PC-3 (cell line): ENCODE data around the gene CTNNA3.

Experiments
- EZH2 ChIP-seq: fragments of 300-600 bp; sonication (generic); IDR thresholded peaks from one replicate; pipeline ENCODE4 v1.6.1; 2017; ENCODE audit warnings: antibody characterized with exemption, mild to moderate bottlenecking, low read length; ENCODE audit not compliant: unreplicated experiment
- EZH2phosphoT487 ChIP-seq: fragments of 300-600 bp; sonication (generic); IDR thresholded peaks from 2 replicates; pipeline ENCODE4 v1.6.1; 2018; ENCODE audit warnings: mild to moderate bottlenecking, antibody characterized with exemption, low read length, borderline replicate concordance
- TF ChIP-seq, protein P1 (sequence below): fragments of 300-600 bp; sonication (generic); conservative IDR thresholded peaks from 2 replicates; pipeline ENCODE4 v1.5.1; 2017; ENCODE audit warnings: antibody characterized with exemption, low read depth, mild to moderate bottlenecking, low read length

DNA sequence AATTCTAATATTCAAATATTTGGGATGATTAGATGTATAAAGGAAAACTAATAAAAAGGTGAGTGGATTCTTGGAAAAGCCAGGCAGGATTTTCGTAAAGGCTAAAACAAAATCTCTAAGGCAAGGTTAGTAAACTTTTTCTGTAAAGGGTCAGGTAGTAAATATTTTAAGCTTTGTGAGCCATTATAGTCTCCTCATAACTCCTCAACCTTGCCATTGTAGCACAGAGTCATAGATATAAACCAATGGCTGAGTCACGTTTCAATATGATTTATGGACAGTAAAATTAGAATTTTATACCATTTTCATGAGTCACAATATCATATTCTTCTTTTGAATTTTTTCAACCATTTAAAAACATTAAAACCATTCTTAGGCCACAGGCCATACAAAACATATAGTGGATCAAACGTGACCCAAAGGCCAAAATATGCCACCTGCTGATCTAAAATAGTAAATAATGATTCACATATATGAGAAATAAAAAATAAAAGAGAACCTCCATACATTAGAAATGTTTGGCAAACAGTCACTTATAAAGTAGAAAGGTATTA lies 1422.0 kb downstream of the CTNNA3 start:
- TF ChIP-seq EZH2phosphoT487, result no peak
- TF ChIP-seq EZH2, result no peak
- TF ChIP-seq, protein P1, sequence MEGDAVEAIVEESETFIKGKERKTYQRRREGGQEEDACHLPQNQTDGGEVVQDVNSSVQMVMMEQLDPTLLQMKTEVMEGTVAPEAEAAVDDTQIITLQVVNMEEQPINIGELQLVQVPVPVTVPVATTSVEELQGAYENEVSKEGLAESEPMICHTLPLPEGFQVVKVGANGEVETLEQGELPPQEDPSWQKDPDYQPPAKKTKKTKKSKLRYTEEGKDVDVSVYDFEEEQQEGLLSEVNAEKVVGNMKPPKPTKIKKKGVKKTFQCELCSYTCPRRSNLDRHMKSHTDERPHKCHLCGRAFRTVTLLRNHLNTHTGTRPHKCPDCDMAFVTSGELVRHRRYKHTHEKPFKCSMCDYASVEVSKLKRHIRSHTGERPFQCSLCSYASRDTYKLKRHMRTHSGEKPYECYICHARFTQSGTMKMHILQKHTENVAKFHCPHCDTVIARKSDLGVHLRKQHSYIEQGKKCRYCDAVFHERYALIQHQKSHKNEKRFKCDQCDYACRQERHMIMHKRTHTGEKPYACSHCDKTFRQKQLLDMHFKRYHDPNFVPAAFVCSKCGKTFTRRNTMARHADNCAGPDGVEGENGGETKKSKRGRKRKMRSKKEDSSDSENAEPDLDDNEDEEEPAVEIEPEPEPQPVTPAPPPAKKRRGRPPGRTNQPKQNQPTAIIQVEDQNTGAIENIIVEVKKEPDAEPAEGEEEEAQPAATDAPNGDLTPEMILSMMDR, result peak; percentile 52; the same call in 1 of the 2 replicates
